GM19099 (cell line): ENCODE results near the gene PPP2R5A.

Experiments
- POLR2A ChIP-seq: IDR thresholded peaks from 3 replicates; pipeline ENCODE4 v1.6.1; 2011; ENCODE audit warnings: low read depth; ENCODE audit not compliant: insufficient read length; ENCODE audit errors: extremely low read depth

Gene PPP2R5A

DNA sequence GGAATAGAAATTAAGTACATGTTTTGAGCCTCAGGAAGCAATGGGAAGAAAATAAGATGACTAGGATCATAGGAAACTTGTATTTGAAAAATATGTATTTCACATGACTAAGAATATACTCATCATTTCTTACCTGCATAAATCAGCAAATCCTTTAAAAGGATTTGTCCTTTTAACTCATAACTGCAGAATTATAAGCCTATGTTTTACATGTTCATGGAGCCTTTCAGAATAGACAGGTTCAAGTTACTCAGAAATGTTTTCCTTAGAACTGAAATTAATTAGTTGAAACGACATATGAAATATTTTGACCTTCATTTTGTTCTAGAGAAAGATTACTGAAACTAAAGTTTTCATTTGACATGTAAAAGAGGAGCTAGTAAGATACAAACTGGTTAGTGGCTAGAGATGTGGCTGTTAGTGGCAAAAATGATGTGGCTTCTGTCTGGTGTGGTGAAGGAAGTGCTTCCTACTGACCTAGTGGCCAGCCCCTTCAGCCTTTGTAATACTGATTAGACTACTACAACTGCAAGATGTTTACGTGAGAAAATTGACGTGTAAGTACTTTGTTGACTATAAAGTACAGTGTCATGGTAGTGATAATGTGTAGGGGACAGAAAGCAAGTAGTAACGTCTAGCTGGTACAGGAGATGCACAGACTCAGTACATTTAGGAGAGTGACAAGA lies 74.7 kb downstream of the PPP2R5A start:
- TF ChIP-seq POLR2A, result no peak

DNA sequence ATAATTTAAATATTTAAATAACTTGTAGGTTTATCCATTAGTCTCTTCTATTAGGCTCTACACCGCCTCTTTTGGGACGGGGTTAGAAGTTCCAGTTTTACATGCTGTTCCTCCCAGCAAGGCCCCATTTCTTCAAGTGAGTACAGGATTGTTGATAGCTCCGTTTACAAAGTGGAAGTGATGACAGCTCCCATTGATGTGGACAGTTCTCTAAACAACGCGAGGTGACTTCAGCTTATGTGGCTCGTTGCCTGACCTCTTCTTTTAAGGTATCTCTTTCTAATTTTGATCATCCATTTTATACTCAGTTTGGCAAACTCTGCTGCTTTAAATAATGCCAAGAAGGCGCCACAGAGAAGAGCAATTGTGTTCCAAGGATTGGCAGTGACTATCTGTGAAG lies 79.8 kb downstream of the PPP2R5A start:
- TF ChIP-seq POLR2A, result no peak

DNA sequence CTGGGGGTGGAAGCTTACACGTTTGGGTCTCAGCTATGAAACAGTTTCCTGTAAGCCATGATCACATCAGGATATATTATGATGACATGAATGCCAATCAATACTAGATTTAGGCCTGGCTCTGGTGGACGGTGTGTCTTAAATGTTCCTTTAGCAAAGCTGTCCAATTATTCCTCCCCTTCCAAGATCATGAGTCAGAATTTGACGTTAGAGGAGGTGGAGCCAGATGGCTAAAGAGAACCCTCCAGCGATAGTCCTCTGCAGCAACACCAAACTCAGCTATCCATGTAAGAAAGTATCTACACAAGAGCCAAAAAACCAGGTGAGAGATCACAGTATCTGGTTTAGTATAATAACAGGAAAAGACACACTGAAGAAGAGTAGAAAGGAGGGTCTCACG lies 81.7 kb downstream of the PPP2R5A start:
- no peak for TF ChIP-seq POLR2A

DNA sequence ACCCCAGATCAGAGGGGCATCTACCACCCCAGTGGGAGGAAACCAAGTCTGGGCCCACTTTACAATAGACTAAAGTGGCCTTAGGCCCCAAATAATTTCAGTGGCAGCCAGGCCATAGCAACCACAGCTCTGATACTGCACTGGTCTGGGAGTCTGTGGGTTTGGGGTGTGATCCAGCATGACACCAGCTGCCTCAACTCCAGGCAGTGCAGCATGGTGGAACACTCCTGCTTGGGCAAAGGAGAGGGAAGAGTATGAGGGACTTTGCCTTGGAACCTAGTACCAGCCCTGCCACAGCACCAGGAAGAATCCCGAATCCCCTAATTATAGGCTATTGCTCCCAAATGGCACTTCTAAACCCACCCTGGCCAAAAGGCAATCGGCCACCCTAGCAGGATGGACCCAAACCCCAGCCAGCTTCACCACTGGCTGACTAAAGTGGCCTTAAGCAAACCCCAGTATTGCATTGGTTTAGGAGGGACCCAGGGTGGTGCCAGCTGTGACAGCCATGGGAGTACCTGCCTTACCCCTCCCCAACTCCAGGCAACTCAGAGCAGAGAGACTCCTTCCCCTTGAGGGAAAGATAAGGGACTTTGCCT lies 82.4 kb downstream of the PPP2R5A start:
- no peak for TF ChIP-seq POLR2A

DNA sequence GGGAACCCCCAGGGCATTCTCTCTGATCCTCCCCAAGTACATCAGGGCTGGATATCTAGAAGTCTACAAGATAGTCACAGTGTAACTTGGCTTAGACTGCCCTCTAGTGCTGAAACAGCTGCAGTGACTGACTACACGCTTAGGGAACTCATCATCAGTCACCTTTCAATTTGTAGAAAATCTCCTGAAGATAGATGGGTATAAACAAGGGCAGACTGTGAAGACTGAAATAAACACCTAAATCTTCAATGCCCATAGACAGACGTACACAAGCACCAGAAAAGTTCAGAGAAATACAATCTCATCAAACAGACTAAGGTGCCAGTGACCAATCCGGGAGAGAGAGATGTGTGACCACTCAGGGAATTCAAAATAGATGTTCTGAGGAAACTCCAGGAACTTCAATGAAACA lies 82.9 kb downstream of the PPP2R5A start:
- TF ChIP-seq POLR2A, result no peak

DNA sequence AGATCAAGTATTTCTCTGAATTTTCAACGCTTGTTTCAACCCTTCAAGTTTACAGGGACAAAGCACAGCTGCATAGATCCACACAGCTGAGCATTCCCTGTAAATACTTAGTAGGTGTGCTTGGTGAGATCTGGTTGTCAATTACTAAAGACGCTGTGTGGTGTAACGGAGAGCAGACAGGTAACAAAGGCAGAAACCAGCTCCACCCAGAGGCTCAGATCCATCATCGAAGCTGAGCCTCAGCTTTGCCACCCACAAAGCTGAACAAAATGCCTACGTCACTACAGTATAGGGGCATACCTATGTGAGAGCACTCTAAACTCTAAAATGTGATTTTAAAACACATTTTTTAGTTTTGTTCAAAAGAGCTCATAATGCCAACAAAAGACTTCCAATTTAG lies 90.8 kb downstream of the PPP2R5A start:
- no peak for TF ChIP-seq POLR2A

DNA sequence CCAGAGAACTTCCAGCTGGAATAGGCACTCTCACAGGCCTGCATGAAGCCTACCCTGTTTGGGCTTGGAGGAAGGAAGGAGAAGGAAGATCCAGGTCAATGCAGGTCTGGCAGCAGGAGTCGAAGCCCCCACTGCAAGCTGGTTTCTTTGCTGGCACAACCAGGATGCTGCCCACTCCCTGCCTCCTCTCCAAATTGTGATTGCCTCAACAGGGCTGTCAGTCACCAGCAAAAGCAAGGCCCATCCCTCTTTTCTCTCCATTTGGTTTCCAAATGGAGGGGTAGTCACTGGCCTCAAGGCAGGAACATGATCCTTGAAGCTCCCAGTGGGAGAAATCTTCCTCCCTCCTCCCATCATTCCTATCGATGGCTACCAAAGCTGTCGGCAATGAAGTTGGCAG lies 92.4 kb downstream of the PPP2R5A start:
- TF ChIP-seq POLR2A, result no peak

DNA sequence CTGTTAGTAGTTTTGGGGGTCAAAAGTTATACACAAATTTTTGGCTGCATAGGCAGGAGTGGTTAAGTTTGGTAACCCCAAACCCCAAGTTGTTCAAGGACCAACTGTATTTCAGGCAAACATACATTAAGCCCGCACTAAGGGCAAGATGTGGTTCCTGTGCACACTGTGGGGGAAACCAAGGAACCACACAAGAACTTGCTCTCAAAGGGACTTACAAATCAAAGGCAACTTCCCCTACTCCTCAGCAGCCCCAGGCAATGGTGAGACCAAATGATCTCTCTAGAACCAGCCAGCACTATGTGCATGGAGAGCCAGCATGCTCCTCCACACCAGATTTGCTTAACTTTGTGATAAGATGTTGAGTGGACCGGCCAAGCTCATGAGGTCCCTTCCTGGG lies 94.2 kb downstream of the PPP2R5A start:
- no peak for TF ChIP-seq POLR2A

DNA sequence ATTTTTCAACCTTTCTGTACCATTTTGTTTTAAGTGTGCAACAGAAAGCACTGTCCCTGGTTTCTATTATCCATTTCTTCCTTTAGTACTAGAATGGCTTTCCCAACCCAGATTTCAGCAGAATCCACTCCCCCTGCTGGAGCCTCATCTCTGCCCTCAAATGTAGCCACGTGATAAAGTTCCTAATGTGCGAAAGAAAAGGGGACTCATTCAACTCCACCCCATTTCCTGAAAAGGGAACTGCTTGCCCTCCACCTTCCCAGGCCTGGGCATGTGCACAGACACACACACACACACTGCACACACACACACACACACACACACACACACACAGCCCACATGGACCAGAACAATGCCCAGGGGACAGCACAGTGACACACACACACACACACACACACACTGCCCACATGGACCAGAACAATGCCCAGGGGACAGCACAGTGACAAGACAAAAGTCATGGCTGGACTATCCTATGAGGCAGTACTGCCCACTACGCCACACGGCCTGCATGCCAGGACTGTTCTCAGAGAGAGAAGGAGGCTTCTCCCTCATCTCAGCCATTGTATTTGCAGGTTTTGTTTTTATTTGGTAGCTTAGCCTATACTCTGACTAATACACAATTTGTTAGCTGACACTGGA lies 96.3 kb downstream of the PPP2R5A start:
- no peak for TF ChIP-seq POLR2A

DNA sequence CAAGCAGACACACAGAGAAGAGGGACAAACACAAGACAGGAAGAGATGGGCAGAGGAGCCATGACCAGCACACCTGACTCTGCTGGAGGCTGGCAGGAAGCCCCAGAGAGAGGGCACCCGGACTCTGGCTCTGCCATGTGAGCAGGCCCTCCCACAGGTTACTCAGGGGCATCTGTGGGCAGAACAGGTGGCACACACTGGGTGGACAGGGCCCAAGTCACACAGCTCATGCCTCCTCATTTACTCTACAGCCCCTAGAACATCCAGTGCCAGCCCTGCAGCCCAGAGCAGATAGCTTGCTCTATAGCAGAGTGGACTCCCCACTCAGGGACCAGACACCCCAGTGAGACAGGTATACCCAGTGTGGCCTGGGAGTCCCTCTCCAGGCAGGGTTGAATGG lies 100.8 kb downstream of the PPP2R5A start:
- no peak for TF ChIP-seq POLR2A

DNA sequence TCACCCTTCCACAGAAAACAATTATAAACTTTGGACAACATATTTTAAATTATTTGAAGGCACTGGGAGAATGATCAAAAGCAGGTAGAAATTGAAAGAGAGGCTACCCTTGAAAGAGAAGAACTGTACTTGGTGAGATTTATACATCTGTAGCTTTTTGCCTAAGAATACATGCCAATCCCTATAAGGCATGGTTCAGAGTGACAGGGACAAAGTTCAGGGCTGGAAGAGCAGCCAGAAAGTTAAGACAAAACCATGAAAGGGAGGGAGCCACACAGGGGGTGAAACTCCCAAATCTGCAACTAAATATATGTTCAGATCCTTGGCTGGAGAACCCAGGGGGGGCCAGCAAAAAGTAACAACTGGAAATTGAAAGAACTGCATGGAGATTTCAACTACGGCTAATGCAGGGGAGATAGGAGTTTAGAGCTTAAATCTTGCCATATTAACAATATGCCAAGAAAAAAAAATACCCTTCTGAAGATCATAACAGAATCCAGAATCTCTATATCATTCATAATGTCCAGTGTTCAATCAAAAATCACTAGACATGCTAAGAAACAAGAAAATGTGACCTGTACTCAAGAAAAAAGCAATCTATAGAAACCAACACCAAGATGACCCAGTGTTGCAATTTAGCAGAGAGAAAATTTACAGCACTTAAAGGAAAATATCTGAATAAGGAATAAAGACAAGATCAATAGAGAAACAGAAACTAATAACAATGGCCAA lies 103.9 kb downstream of the PPP2R5A start:
- no peak for TF ChIP-seq POLR2A

DNA sequence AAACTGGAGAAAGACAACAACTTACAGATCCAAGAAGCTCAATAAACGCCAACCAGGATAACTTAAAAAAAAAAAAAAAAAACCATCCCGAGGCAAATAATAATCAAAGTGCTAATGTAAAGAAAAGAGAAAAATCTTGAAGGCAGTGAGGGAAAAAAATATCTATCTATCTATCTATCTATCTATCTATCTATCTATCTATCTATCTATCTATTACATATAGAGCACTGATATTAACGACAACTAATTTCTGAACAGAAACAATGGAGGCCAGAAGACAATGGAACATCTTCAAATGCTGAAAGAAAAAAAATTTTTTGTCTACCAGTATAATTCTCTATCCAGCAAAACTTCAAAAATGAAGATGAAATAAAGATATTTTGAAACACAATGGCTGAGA lies 111.4 kb downstream of the PPP2R5A start:
- TF ChIP-seq POLR2A, result no peak

DNA sequence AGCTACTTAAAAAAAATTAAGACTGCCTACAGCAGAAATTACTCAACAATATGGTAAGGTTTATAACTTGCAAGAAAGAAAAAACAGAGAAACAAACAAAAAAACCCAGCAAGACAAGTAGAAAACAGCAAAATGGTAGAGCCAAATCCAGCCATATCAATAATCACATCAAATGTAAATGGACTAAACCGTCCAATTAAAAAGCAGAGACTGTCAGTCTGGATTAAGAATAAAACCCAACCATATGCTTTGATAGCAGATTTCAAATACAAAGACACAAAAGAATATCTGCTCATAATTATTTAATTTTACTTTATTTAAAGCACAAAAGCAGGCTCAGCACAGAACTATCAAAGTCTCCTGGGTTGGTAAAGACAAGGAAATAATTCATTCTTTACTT lies 112.0 kb downstream of the PPP2R5A start:
- no peak for TF ChIP-seq POLR2A

DNA sequence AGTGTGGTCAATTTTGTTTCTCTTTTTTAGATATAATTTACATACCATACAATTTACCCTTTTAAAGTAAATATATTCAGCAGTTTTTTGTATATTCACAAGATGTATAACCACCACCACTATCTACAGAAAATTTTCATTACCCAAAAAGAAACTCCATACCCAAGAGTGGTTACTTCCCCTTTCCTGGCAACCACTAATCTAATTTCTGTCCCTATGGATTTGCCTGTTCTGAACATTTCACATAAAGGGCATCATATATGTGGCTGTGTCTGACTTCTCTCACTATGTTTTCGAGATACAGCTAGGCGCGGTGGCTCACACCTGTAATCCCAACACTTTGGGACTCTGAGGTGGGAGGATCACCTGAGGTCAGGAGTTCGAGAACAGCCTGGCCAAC lies 115.8 kb downstream of the PPP2R5A start:
- TF ChIP-seq POLR2A, result no peak

DNA sequence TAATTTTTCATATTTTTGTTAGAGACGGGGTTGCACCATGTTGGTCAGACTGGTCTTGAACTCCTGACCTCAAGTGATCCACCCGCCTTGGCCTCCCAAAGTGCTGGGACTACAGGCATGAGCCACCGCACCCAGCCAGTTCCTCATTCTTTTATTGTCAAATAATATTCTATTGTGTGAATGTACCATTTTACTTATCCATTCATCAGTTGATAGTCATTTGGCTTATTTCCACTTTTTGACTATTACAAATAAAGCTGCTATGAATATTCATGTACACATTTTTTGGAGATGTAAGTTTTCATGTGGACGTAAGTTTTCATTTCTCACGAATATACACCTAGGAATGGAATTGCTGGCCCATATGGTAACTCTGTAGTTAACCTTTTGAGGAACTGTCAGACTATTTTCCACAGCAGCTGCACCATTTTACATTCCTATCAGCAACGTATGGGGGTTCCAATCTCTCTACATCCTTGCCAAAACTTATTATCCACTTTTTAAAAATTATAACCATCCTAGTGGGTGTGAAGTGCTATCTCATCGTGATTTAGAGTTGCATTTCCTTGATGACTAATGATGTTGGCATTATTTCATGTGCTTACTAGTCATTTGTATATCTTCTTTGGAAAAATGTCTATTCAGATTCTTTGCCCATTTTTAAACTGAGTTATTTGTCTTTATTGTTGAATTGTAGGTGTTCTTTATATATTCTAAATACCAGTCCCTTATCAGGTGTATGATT lies 116.8 kb downstream of the PPP2R5A start:
- TF ChIP-seq POLR2A, result no peak
